NK-92 (cell line): ENCODE measurements around the gene ADAM10.

ENCODE experiments used
- DNase-seq: peaks from one replicate; lab custom pipeline; 2025; ENCODE audit not compliant: unreplicated experiment; lab: John Stamatoyannopoulos, UW

ADAM10 gene

GRCh38 chr15:58555162-58556027 is 194.1 kb downstream of the ADAM10 start:
- DNase-seq = no peak

DNA sequence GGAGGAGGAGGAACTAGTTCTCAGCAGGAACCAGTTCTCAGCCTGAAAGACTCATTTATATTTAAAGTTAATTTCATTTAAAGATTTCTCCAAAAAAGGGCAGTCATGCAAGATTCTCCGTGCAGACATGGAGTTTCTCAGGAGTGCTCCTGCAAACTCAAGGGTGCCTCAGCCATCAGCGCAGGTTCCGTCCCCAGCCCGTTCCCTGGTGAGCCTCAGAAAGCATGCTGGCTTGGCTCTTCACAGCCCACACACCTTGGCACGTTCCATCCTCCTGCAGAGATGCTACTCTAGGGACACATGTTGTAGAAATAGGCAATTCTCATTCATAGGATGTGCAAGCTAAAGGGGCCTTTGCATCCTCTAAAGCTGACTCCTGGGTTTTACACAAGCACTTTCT is 194.7 kb downstream of the ADAM10 start:
- no peak for DNase-seq

- DNase-seq = no peak
These were observed 196.1 kb downstream of the ADAM10 start for GRCh38 chr15:58553365-58553918.

- DNase-seq = no peak
These were observed 196.8 kb downstream of the ADAM10 start for GRCh38 chr15:58552505-58553364.

- no peak for DNase-seq
These were observed 197.6 kb downstream of the ADAM10 start for GRCh38 chr15:58551764-58552504.

GRCh38 chr15:58551084-58551763 is 198.3 kb downstream of the ADAM10 start:
- no peak for DNase-seq

GRCh38 chr15:58549785-58550074 is 199.8 kb downstream of the ADAM10 start:
- DNase-seq = no peak

GRCh38 chr15:58549013-58549784 is 200.3 kb downstream of the ADAM10 start:
- DNase-seq = no peak

GRCh38 chr15:58548308-58549012 is 201.0 kb downstream of the ADAM10 start:
- no peak for DNase-seq

- no peak for DNase-seq
These were observed 201.7 kb downstream of the ADAM10 start for GRCh38 chr15:58547628-58548307.

DNA sequence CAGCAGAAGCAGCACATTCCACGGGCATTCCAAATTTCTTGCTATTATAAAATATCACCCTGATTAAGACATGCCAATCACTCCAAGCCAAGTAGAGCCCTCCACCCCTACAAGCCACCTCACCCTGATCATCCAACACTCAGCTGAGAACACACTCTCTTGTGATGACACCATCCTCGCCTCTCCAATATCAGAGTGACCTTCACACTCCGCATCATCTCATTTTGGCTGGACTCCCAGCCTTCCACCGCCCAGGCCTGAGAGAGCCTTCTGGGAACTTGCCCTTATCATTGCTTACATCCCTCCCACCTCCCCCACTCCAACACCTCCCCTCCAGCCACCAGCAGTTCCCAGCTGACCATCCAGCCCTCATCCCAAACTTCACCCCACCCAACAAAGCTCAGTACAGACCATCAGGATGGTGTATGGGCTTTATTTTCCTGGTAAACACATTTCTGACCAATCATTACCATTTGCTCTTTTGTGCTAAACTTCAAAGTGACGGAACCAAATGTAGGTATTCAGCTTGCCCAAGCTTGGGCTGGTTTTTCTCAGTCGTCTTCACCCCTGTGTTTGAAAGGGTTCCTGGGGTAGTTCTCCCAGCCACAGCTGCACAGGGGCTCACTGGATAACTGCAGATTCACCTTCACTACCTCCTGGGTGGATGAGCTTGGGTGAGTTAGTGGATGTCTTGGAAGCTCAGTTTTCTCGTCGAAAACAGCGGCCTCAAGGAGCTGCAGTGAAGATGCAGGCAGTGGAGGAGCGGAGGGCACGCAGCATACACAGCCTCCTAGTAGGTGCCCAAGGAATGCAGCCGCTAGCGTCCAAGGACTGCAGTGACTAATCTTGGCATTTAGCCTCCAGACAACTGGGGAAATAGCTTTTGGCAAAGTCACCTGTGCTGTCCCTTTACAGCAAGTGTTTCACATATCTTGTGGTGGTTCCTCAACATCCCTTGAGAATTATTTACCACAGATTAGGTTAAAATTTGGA is 202.6 kb downstream of the ADAM10 start:
- DNase-seq = no peak

DNA sequence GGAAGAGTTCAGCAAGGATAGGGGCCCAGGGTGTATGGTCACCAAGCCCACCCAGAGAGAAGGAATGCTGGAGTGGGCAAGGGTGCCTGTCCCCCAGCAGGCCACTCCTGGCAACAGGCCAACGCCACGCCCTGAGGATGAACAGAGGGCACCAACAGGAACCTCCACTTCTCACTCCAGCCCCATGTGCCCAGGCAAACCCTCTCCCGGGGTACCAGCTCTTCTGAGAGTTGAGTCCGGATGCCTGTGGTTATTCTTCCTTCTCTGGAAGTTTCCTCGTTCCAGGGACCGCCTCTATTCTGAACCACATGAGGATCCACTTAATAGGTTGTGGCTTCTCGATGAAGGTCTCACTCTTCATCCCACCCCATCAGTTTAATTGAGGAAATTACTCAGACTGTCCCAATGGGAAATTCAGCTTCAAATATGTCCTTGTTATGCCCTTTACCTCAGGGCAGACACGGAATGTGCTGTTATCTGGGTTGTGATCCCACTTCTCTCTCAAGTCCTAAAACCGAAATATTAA is 203.4 kb downstream of the ADAM10 start:
- DNase-seq = no peak

- no peak for DNase-seq
These were observed 204.0 kb downstream of the ADAM10 start for GRCh38 chr15:58545307-58546065.

DNA sequence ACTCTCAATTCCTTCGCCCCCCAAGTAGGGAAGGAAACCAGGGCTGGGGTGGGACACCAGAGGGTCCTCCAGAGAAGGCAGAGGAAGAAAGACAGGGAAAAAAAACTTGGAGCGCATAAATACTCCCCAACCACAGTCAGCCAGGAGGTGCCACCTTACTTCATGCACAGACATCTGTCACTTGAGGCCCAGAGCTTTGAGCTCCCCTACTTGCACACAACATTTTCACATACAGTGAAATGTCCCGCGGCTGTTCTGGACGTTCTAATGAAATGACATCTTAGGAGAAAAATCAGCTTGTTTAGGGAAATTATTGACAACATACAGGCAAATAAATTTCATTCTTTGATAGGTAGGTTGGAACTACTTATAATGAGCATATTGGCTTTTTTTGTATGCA is 204.8 kb downstream of the ADAM10 start:
- no peak for DNase-seq

- DNase-seq = no peak
These were observed 205.7 kb downstream of the ADAM10 start for GRCh38 chr15:58543664-58544335.
